ENCODE data around the gene AXDND1.
"Not testable (repeated sequence)": the region's sequence is repeated elsewhere in the genome, so short reads cannot be mapped to it uniquely, and the experiment has no call there.

AXDND1 gene

GRCh38 chr1:179490611-179491010 is 124.8 kb downstream of the AXDND1 start:
- DNase-seq, result no peak

- no peak for DNase-seq
Measured at GRCh38 chr1:179493323-179493722, 127.6 kb downstream of the AXDND1 start.

GRCh38 chr1:179506199-179506598 is 140.4 kb downstream of the AXDND1 start:
- DNase-seq, result no peak

GRCh38 chr1:179509384-179509783 is 143.6 kb downstream of the AXDND1 start:
- no peak for DNase-seq

GRCh38 chr1:179510038-179510437 is 144.3 kb downstream of the AXDND1 start:
- no peak for DNase-seq

GRCh38 chr1:179516976-179517705 is 151.4 kb downstream of the AXDND1 start:
- DNase-seq, result no peak

- not testable (repeated sequence) for DNase-seq
Measured at GRCh38 chr1:179518544-179518943, 152.8 kb downstream of the AXDND1 start.

GRCh38 chr1:179529482-179530195 is 163.9 kb downstream of the AXDND1 start:
- DNase-seq, result no peak

GRCh38 chr1:179530352-179530751 is 164.6 kb downstream of the AXDND1 start:
- DNase-seq, result no peak

- DNase-seq, result no peak
Measured at GRCh38 chr1:179541774-179542173, 176.0 kb downstream of the AXDND1 start.

- DNase-seq, result no peak
Measured at GRCh38 chr1:179545321-179545720, 179.6 kb downstream of the AXDND1 start.

- DNase-seq, result no peak
Measured at GRCh38 chr1:179547021-179547535, 181.3 kb downstream of the AXDND1 start.

GRCh38 chr1:179548666-179549367 is 183.0 kb downstream of the AXDND1 start:
- no peak for DNase-seq

GRCh38 chr1:179549368-179549700 is 183.6 kb downstream of the AXDND1 start:
- no peak for DNase-seq

GRCh38 chr1:179550746-179551682 is 185.2 kb downstream of the AXDND1 start:
- DNase-seq, result no peak

- no peak for DNase-seq
Measured at GRCh38 chr1:179554427-179554826, 188.7 kb downstream of the AXDND1 start.

- no peak for DNase-seq
Measured at GRCh38 chr1:179558078-179558477, 192.3 kb downstream of the AXDND1 start.

- DNase-seq, result no peak
Measured at GRCh38 chr1:179575497-179576314, 209.9 kb downstream of the AXDND1 start, which contains the start of gene NPHS2. NPHS2 (minus strand) TSS chr1:179575948; CDS start chr1:179575864, 84 bp downstream.

GRCh38 chr1:179576509-179576908 is 210.7 kb downstream of the AXDND1 start:
- DNase-seq, result no peak

- DNase-seq, result no peak
Measured at GRCh38 chr1:179583771-179584320, 218.1 kb downstream of the AXDND1 start.

Measured in activated CD4-positive, alpha-beta T cell treated with anti-CD3 and anti-CD28 coated beads, Interleukin-2, amount 50 U/mL, for 4 hours (primary cell).